NCI-H748 (cell line): ENCODE results near the gene DUSP1.

Experiments
- DNase-seq: peaks from one replicate; lab custom pipeline; 2025; ENCODE audit not compliant: unreplicated experiment; lab: John Stamatoyannopoulos, UW

The DUSP1 gene

DNA sequence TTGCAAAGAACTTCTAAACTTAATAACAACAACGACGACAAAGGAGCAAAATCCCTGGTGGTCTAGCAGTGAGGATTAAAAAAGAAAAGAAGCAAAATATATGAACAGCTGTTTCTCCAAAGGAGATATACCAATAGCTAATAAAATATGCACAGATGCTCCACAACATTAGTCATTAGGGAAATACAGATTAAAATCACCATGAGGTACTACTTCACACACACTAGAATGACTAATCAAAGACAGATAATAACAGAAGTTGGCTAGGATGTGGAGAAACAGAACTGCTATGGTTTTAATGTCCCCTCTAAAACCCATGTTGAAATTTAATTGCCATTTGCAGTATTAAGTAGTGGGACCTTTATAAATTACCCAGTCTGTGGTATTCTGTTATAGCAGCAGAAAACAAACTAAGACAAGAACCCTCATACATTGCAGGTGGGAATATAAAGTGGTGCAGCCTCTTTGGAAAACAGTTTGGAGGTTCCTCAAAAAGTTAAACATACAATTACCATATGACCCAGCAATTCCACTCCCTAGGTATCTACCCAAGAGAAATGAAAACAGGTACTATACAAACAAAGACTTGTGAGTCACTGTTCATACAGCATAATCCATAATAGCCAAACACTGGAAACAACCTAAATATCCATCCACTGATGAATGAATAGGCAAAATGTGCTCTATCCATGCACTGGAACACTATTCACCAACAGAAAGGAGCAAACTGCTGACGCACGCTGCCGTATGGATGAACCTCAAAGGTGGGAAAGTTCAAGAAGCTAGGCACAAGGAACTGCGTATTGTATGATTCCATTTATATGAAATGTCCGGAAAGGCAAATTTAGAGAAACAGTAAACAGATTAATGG, 11.4 kb upstream of the DUSP1 start:
- DNase-seq, result peak; percentile 21

DNA sequence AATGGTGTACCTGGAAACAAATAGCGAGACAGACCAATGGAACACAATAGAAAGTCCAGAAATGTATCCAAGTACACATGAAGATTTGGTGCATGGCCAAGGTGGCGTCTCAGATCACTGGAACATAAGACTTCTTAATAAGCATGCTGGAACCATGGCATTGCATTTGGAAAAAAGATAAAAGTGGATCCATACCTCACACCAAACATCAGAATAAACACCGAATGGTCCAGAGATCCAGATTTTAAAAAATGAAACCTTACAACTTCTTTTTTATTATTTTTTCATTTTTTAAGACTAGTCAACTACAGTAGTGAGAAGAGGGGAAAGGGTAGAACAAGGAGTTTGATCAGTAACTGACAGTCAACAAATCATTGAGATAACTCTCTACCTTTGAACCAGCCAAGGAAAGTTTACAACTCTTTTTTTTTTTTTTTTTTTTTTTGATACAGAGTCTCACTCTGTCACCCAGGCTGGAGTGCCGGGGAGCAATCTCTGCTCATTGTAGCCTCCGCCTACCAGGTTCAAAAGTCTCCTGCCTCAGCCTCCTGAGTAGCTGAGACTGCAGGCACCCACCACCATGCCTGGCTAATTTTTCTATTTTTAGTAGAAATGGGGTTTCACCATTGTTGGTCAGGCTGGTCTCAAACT, 8.8 kb upstream of the DUSP1 start:
- no peak for DNase-seq

DNA sequence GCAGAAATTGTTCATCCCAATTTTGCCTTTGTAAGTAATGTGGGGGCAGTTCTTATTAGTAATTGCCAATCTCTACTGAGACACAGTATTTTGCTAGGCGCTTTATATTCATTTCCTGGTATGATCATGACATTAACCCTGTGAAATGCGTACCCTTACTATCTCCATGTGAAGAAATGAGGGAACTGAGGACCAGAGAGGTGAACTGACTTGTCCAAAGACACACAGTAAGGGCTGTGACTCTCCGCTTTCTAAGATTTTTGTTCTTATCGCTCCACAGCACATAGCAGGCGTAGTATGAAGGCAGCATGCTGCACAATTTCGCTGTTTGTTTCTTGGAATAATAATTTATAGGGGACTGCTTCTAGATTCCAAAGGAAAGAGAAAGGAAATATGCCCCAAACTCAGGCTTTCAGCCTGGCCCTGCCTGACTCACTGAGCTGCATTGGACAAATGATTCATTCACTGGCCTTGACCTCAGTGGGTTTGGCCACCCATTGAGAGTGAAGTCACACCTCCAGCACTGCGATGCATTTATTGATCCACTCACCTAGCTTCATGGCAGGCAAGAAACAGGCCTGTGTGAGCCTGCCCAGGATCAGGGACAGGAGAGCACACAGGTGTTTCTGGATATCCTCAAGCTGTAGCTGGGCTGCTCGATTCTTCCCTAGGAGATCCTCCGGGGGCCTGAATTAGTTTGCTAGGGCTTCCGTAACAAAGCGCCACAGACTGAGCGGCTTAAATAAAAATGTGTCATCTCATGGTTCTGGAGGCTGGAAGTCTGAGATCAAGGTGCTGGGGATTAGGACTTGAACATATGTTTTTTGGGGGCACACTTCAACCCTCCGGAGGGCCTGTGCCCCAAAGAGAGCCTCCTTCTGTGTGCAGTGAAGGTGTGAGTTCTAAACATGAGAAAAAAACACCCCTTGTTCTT, 7.2 kb upstream of the DUSP1 start:
- DNase-seq, result peak; percentile 10

GRCh38 chr5:172776235-172776594, 5.2 kb upstream of the DUSP1 start:
- no peak for DNase-seq

DNA sequence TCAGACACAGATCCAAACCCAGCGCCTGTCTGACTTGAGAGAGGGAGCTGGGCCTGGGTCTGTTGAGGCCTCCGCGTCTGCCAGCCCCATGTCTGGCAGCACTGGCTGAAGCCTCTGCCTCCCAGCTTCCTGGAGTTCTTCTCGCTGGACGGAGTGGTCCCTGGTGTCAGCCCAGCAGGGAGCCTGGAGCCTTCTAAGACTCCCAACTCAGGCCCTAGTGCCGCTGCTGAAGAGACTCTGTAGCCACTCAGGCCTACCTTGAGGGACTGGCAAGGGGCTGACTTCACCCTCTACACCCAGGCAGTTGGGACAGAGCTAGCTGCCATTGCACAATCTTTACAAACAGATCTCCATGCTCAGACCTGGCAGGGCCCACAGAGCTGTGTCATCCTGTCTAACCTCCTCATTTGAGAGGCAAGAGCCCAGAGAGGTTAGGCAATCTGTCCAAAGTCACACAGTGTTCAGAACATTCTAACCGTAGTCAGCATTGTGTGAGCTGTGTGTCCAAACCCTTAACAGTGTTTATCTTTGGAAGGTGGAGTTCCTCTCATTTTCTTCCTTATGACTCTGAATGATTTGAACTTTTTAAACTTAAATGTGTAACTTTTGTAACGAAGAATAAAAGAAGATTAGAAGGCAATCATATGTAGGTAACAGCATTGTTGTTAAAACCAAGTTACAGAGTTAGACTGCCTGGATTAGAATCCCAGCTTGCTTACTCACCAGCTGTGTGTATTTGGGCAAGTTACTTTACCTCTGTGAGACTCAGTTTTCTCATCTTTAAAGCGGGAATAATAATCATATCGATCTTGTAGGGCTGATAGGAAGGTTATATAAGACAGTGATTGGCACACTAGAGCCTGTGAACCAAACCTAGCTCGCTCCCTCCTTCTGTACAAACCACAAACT, 4.6 kb upstream of the DUSP1 start:
- no peak for DNase-seq

GRCh38 chr5:172774561-172775315, 3.7 kb upstream of the DUSP1 start:
- no peak for DNase-seq

DNA sequence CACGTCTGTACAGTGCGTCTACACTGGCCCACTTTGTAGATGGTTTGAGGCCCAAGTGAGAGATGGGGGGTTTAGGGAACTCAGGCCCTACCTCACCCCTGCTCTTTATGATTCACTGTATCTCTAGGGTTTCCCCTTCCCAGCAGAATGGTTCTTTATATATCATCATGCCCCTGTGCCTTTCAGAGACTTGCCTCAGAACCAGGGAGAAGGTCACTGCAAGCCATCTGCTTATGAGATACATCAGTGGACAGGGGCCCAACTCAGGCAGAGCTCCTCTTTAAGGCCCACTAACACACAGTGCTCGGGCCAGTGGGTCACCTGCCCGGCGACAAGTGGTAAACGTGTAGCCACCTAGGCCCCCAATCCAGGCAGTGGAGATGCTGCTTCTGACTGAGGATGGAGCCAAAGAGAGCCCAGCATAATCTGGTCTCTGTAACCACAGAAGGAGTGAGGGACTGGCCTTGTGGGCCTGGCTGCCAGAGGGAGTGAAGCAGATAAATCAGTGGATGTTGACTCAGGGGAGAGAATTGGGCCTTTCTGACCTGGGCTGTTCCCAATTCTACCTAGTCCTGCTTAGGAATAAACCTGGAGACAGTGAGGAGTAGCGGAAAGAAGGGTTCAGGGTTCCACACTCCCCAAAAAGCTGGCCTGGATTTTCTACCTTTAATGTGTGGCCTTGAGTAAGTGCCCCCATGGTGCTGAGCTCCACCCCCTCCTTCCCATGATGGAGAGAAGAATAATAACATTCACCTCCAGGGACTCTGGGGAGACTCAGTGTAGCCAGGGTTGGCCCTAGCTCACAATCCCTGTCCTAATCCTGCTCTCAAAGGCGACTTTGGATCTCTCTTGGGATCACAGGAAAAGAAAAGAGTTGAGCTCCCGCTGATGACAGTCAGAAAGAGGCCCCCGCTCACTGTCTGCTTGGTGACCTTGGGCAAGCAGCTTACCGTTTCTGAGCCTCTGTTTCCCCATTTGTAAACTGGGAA, 2.8 kb upstream of the DUSP1 start:
- DNase-seq, result no peak

DNA sequence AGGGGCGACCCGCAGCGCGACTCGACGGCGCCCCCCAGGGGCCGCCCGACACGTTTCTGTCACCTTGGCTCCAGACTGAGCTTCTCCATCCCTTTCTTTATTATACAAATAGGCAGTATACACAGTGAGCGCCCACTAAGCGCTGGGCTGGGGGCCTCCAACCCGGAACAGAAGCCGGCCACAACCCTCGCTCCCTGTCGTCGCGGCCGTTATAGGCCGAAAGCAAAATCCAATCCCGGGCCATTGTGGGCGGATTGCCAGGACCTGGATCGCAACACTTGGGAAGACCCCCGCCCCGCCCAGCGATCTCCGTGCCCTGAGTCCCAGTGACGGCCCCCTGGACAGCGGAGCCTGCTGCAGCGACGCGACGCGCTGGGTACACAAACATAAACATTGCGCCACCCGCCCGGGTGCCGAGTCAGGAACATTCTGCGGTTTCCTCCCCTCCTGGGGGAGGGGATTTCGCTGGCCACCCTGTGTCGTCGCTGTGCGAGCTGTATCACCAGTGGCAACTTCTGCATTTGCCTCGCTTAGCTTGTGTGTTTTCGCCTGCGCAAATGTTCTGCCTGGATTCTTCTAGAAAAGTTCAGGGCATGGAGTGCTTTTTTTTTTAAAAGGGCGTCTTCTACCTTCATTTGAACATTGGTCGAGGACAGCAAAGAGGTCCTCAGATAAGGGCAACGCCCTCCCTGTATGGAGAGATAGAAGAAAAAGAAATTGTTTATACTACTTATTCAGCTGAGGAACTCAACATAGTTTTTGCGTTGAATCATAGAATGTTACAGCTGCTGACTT, 1.3 kb upstream of the DUSP1 start:
- DNase-seq, result peak; percentile 91

GRCh38 chr5:172771439-172772111, 580 bp upstream of the DUSP1 start:
- DNase-seq, result peak; percentile 79

GRCh38 chr5:172770374-172770674, 671 bp downstream of the DUSP1 start:
- DNase-seq, result no peak

- peak; percentile 59 for DNase-seq
Measured at GRCh38 chr5:172769616-172770373, 1.2 kb downstream of the DUSP1 start.

- no peak for DNase-seq
Measured at GRCh38 chr5:172769342-172769615, 1.7 kb downstream of the DUSP1 start.

- DNase-seq, result no peak
Measured at GRCh38 chr5:172768573-172769341, 2.2 kb downstream of the DUSP1 start.

GRCh38 chr5:172768098-172768572, 2.9 kb downstream of the DUSP1 start:
- DNase-seq, result no peak

- DNase-seq, result no peak
Measured at GRCh38 chr5:172766287-172767108, 4.5 kb downstream of the DUSP1 start.
